Suprapubic skin (tissue), 4 donors: Measurements from ENCODE around the gene CD8B2. TPM values are rescaled to one million over a fixed set of nuclear protein-coding genes. Genes with fewer than 3 reads are reported as not detected.
"Not testable (repeated sequence)": the region's sequence is repeated elsewhere in the genome, so short reads cannot be mapped to it uniquely, and the experiment has no call there.

Experiments used
- DNase-seq, 2 donors: peaks; one replicate each; pipeline ENCODE4 v3.0.0-alpha.2; 2019; ENCODE audit warnings: low spot score in 2 of 2
- H3K27ac ChIP-seq: fragments of 200-600 bp; sonication (generic); one replicate; pipeline ENCODE4 v1.5.1; 2019
- H3K27me3 ChIP-seq: fragments of 200-600 bp; sonication (generic); one replicate; pipeline ENCODE4 v1.5.1; 2019
- H3K36me3 ChIP-seq: fragments of 200-600 bp; sonication (generic); one replicate; pipeline ENCODE4 v1.5.1; 2019
- H3K4me1 ChIP-seq: fragments of 200-600 bp; sonication (generic); one replicate; pipeline ENCODE4 v1.5.1; 2019
- H3K4me3 ChIP-seq: fragments of 200-600 bp; sonication (generic); one replicate; pipeline ENCODE4 v1.5.1; 2019; ENCODE audit warnings: mild to moderate bottlenecking
- H3K9me3 ChIP-seq: fragments of 200-600 bp; sonication (generic); one replicate; pipeline ENCODE4 v1.5.1; 2019
- EP300 ChIP-seq: sonication (generic); formaldehyde crosslinking; IDR thresholded peaks from one replicate; pipeline ENCODE4 v1.6.1; 2017; ENCODE audit warnings: antibody characterized with exemption
- POLR2A ChIP-seq, 2 donors: fragments of 450-650 bp; IDR thresholded peaks; one replicate each; pipeline ENCODE4 v1.6.1; 2017; ENCODE audit warnings: antibody characterized with exemption in 2 of 2, mild to moderate bottlenecking in 2 of 2, moderate library complexity in 2 of 2
- POLR2AphosphoS5 ChIP-seq, 3 donors: sonication (generic); formaldehyde crosslinking; IDR thresholded peaks; one replicate each; pipeline ENCODE4 v1.6.1; 2017; ENCODE audit warnings: antibody characterized with exemption in 3 of 3
- WGBS: methylation state at CpG from one replicate; pipeline ENCODE4 v1.1.5; 2018; 5-methylcytosine and 5-hydroxymethylcytosine counted together
- total RNA-seq, 4 donors: library from RNA; depleted of rRNA; stranded (reverse); fragments of >200 nt; gene quantifications; one replicate each; pipeline ENCODE4 v1.1.0, GENCODE V29; 2016
- TF ChIP-seq, protein P1 (sequence below), 2 donors: fragments of 200-600 bp in 1 of 2; fragments of 450-650 bp in 1 of 2; sonication (generic) in 1 of 2; IDR thresholded peaks; one replicate each; pipeline ENCODE4 v1.5.1; 2016 to 2019; ENCODE audit warnings: antibody characterized with exemption in 2 of 2, mild to moderate bottlenecking in 1 of 2, moderate library complexity in 1 of 2

Gene CD8B2
- total RNA-seq, 4 donors from 2014 or later = 0.55 TPM; not detected in 3

GRCh38 chr2:106551417-106552130 is 64.4 kb downstream of the CD8B2 start:
- H3K27me3 ChIP-seq = no peaks in the 10 kb centered on the region
- H3K9me3 ChIP-seq = no peaks in the 10 kb centered on the region
- WGBS = 65% methylated on average over 7 of the region's 7 CpGs
- H3K4me1 ChIP-seq = no peaks in the 10 kb centered on the region
- H3K27ac ChIP-seq = no peak overlapping the region
- H3K4me3 ChIP-seq = no peak overlapping the region
- DNase-seq = no peak
- H3K36me3 ChIP-seq = no peaks in the 10 kb centered on the region
- TF ChIP-seq POLR2AphosphoS5 (IDR thresholded peaks at IDR 0.05) = no peak
- TF ChIP-seq EP300 = no peak
- TF ChIP-seq, protein P1, sequence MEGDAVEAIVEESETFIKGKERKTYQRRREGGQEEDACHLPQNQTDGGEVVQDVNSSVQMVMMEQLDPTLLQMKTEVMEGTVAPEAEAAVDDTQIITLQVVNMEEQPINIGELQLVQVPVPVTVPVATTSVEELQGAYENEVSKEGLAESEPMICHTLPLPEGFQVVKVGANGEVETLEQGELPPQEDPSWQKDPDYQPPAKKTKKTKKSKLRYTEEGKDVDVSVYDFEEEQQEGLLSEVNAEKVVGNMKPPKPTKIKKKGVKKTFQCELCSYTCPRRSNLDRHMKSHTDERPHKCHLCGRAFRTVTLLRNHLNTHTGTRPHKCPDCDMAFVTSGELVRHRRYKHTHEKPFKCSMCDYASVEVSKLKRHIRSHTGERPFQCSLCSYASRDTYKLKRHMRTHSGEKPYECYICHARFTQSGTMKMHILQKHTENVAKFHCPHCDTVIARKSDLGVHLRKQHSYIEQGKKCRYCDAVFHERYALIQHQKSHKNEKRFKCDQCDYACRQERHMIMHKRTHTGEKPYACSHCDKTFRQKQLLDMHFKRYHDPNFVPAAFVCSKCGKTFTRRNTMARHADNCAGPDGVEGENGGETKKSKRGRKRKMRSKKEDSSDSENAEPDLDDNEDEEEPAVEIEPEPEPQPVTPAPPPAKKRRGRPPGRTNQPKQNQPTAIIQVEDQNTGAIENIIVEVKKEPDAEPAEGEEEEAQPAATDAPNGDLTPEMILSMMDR (IDR thresholded peaks at IDR 0.05) = no peak
- no peak for TF ChIP-seq POLR2A (IDR thresholded peaks at IDR 0.05)

DNA sequence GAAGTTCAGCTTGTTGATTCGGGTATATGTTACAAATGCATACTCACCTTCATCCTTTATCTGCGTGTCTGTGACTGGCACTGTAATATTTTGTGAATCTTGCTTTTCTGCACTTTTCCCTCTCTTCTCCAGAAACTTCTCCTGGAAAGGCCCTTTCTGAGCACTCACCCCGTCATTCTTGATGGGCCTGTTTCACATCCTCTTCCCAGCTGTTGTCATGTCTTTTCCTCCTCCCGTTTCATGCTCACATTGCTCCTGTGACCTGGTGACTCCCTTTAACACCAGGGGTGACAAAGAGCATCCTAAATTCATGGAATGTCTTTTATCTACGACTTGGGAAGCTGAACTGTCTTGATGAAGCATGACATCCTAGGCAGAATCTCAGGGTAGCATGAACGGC is 65.8 kb downstream of the CD8B2 start:
- WGBS = 66% methylated on average over 6 of the region's 6 CpGs

DNA sequence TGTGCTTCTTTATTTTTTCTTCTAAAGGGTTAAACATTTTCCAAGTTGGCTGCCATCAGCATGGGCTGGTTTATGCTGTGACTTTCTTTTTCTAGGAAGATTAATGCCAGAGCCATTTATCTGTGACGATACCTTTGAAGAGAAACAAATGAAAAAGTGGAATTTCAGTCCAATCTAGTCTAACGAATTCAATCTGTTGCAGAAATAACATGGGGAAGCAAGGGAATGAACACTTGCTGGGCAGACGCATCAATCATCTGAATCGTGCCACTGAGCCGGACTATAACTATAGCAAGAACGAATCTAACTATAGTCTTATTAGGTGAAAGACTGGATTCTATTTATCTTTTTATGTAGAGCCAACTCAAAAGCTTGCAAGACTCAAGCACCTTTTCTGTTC is 66.2 kb downstream of the CD8B2 start:
- Histone ChIP-seq H3K36me3 (no peaks in the 10 kb centered on the region), H3K9me3 (no peaks in the 10 kb centered on the region), H3K27ac (no peak overlapping the region), H3K4me1 (no peaks in the 10 kb centered on the region), H3K4me3 (no peak overlapping the region), H3K27me3 (no peaks in the 10 kb centered on the region)
- no peak for DNase-seq
- WGBS = 70% methylated on average over 6 of the region's 6 CpGs
- TF ChIP-seq POLR2AphosphoS5 (IDR thresholded peaks at IDR 0.05) = no peak
- TF ChIP-seq, protein P1 (IDR thresholded peaks at IDR 0.05) = no peak
- TF ChIP-seq POLR2A (IDR thresholded peaks at IDR 0.05) = no peak
- no peak for TF ChIP-seq EP300

More for the DNA sequence above, 65.8 kb downstream of the CD8B2 start:
- no peaks in the 10 kb centered on the region for H3K27me3 ChIP-seq
- H3K27ac ChIP-seq = no peak overlapping the region
- no peaks in the 10 kb centered on the region for H3K9me3 ChIP-seq
- no peak for TF ChIP-seq POLR2A (IDR thresholded peaks at IDR 0.05)
- TF ChIP-seq EP300 = no peak
- TF ChIP-seq, protein P1 (IDR thresholded peaks at IDR 0.05) = no peak
- no peak for TF ChIP-seq POLR2AphosphoS5 (IDR thresholded peaks at IDR 0.05)
- no peak overlapping the region for H3K4me3 ChIP-seq
- DNase-seq = no peak
- no peaks in the 10 kb centered on the region for H3K4me1 ChIP-seq
- no peaks in the 10 kb centered on the region for H3K36me3 ChIP-seq

- no peaks in the 10 kb centered on the region for H3K4me1 ChIP-seq
- 92% methylated on average over 6 of the region's 6 CpGs for WGBS
- H3K27ac ChIP-seq = no peak overlapping the region
- no peaks in the 10 kb centered on the region for H3K9me3 ChIP-seq
- TF ChIP-seq EP300 (no peak), POLR2A (IDR thresholded peaks at IDR 0.05) (no peak), POLR2AphosphoS5 (IDR thresholded peaks at IDR 0.05) (no peak)
- TF ChIP-seq, protein P1 (IDR thresholded peaks at IDR 0.05) = no peak
- H3K27me3 ChIP-seq = no peaks in the 10 kb centered on the region
- no peaks in the 10 kb centered on the region for H3K36me3 ChIP-seq
- H3K4me3 ChIP-seq = no peak overlapping the region
- no peak for DNase-seq
These were observed 67.2 kb downstream of the CD8B2 start for GRCh38 chr2:106554411-106554810.

GRCh38 chr2:106555053-106555452 is 67.9 kb downstream of the CD8B2 start:
- no peaks in the 10 kb centered on the region for H3K27me3 ChIP-seq
- 0% methylated on average over 1 of the region's 1 CpG for WGBS
- H3K4me1 ChIP-seq = no peaks in the 10 kb centered on the region
- no peak overlapping the region for H3K4me3 ChIP-seq
- no peak for DNase-seq
- no peaks in the 10 kb centered on the region for H3K36me3 ChIP-seq
- H3K27ac ChIP-seq = no peak overlapping the region
- no peak for TF ChIP-seq POLR2A (IDR thresholded peaks at IDR 0.05)
- TF ChIP-seq, protein P1 (IDR thresholded peaks at IDR 0.05) = no peak
- no peak for TF ChIP-seq POLR2AphosphoS5 (IDR thresholded peaks at IDR 0.05)
- TF ChIP-seq EP300 = no peak
- H3K9me3 ChIP-seq = no peaks in the 10 kb centered on the region

- WGBS = 72% methylated on average over 3 of the region's 3 CpGs
- DNase-seq, H3K27ac ChIP-seq: not testable (repeated sequence)
These were observed 72.6 kb downstream of the CD8B2 start for GRCh38 chr2:106559786-106560185.

More at GRCh38 chr2:106559786-106560185, 72.6 kb downstream of the CD8B2 start:
- H3K36me3 ChIP-seq, H3K4me3 ChIP-seq, H3K9me3 ChIP-seq, H3K27me3 ChIP-seq: not testable (repeated sequence)
- peaks cover 22% of the 10 kb centered on the region for H3K4me1 ChIP-seq
